Hepatocyte (in vitro differentiated cells): ENCODE results near the gene DNMT3A.

ENCODE experiments used
- EZH2 ChIP-seq: fragments of 200-600 bp; sonication (generic); IDR thresholded peaks from 2 replicates; pipeline ENCODE4 v1.6.1; 2016; ENCODE audit warnings: antibody characterized with exemption, mild to moderate bottlenecking, borderline replicate concordance
- TF ChIP-seq, protein P1 (sequence below): fragments of 200-600 bp; sonication (generic); IDR thresholded peaks from 2 replicates; pipeline ENCODE4 v1.5.1; 2016; ENCODE audit warnings: antibody characterized with exemption, mild to moderate bottlenecking; ENCODE audit not compliant: poor library complexity

DNA sequence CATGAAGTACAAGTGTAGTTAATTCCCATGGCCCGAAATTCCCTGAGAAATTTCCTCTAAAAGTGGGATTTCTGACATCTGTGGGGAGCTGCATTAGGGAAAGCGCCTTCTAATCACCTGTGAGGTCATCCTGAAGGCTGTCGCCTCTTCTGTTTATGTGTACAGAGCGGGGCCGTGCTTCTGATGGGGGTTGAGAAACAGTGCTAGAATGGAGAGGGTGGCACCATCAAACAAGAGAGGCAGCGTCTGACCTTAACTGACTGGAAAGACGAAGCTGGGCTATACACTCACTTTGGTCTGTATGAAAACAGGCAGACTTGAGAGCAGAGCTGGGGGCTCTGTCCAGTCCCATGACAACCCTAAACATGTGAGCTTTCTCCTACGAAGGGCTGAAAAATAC is 44.2 kb upstream of the DNMT3A start:
- TF ChIP-seq, protein P1, sequence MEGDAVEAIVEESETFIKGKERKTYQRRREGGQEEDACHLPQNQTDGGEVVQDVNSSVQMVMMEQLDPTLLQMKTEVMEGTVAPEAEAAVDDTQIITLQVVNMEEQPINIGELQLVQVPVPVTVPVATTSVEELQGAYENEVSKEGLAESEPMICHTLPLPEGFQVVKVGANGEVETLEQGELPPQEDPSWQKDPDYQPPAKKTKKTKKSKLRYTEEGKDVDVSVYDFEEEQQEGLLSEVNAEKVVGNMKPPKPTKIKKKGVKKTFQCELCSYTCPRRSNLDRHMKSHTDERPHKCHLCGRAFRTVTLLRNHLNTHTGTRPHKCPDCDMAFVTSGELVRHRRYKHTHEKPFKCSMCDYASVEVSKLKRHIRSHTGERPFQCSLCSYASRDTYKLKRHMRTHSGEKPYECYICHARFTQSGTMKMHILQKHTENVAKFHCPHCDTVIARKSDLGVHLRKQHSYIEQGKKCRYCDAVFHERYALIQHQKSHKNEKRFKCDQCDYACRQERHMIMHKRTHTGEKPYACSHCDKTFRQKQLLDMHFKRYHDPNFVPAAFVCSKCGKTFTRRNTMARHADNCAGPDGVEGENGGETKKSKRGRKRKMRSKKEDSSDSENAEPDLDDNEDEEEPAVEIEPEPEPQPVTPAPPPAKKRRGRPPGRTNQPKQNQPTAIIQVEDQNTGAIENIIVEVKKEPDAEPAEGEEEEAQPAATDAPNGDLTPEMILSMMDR, result no peak
- no peak for TF ChIP-seq EZH2
